ENCODE measurements around the gene ITM2B. TPM values are rescaled to one million over a fixed set of nuclear protein-coding genes. Genes with fewer than 3 reads are reported as not detected.

ITM2B gene
- total RNA-seq, 1 donor from 2014 or later, result 236 TPM

DNA sequence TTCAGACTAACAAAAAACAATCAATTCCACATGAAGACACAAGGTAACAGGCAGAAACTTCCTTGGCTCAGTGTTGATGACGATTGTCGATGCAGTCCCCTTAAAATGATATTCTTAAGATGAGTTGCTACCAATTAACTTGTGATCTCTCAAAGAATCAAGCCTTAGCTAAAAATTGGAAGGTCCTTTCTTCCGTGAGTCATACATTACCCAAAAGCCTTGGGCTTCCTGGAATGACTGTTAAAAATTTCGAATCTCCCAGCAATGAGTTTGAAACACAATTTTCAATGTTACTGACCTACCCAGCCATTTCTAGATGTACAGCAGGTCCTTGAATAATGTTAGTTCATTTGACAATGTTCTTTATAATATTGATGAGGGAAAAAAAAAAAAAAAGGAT, 42.5 kb downstream of the ITM2B start:
- no peaks in the 10 kb centered on the region for H3K27me3 Mint-ChIP-seq (ENCODE audit: unreplicated experiment)
- H3K27ac Mint-ChIP-seq (ENCODE audit: unreplicated experiment), result no peak overlapping the region
- H3K4me3 Mint-ChIP-seq (ENCODE audit: unreplicated experiment), result no peak overlapping the region
- TF ChIP-seq, protein P1, sequence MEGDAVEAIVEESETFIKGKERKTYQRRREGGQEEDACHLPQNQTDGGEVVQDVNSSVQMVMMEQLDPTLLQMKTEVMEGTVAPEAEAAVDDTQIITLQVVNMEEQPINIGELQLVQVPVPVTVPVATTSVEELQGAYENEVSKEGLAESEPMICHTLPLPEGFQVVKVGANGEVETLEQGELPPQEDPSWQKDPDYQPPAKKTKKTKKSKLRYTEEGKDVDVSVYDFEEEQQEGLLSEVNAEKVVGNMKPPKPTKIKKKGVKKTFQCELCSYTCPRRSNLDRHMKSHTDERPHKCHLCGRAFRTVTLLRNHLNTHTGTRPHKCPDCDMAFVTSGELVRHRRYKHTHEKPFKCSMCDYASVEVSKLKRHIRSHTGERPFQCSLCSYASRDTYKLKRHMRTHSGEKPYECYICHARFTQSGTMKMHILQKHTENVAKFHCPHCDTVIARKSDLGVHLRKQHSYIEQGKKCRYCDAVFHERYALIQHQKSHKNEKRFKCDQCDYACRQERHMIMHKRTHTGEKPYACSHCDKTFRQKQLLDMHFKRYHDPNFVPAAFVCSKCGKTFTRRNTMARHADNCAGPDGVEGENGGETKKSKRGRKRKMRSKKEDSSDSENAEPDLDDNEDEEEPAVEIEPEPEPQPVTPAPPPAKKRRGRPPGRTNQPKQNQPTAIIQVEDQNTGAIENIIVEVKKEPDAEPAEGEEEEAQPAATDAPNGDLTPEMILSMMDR (IDR thresholded peaks at IDR 0.05; ENCODE audit: partially characterized antibody, unreplicated experiment), result no peak
- no peaks in the 10 kb centered on the region for H3K4me1 Mint-ChIP-seq (ENCODE audit: low read depth, unreplicated experiment)
- no peaks in the 10 kb centered on the region for H3K36me3 Mint-ChIP-seq (ENCODE audit: unreplicated experiment)
- DNase-seq, result no peak
- no peaks in the 10 kb centered on the region for H3K9me3 Mint-ChIP-seq (ENCODE audit: unreplicated experiment)

DNA sequence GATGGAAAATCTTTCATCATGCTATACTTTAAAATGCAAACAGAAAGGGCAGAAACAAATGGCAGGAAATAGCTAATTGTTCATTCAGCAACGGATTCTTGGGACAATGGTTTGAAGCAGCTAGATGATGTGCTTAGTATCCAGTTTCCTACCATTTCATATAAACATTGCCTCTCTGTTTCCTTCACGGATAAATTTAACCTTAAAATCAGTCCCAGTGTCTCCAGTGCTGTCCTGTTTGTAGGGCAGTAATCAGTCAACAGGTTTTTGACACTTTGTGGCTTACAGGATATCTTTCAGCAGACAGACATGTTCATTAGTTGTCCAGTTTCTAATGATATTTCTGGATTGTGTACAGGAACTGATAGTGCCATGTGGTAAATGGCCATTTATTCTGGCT, 45.8 kb downstream of the ITM2B start:
- Mint-ChIP-seq H3K9me3 (ENCODE audit: unreplicated experiment) (no peaks in the 10 kb centered on the region), H3K27me3 (ENCODE audit: unreplicated experiment) (no peaks in the 10 kb centered on the region), H3K27ac (ENCODE audit: unreplicated experiment) (no peak overlapping the region), H3K36me3 (ENCODE audit: unreplicated experiment) (no peaks in the 10 kb centered on the region), H3K4me1 (ENCODE audit: low read depth, unreplicated experiment) (no peaks in the 10 kb centered on the region), H3K4me3 (ENCODE audit: unreplicated experiment) (no peak overlapping the region)
- DNase-seq, result no peak
- TF ChIP-seq, protein P1 (IDR thresholded peaks at IDR 0.05; ENCODE audit: partially characterized antibody, unreplicated experiment), result no peak

DNA sequence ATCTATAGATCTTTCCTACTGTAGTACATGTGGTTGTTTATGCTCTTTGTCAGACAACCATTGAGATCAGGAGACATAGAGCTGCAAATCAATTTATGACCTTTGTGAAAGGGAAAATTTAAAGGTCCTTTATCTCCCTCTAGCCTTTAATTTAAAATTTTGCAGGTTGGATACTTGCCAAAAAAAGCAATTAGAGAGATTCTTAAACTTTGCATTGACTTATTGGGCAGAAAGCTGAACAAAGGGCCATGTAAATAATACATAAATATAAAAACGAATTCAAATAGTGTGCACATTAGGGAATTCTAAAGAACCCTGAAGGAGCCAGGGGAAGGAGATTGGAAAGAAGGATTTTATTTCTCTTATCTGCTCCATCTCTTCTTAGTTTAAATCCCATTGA, 48.5 kb downstream of the ITM2B start:
- Mint-ChIP-seq H3K9me3 (ENCODE audit: unreplicated experiment) (no peaks in the 10 kb centered on the region), H3K4me1 (ENCODE audit: low read depth, unreplicated experiment) (no peaks in the 10 kb centered on the region), H3K27ac (ENCODE audit: unreplicated experiment) (no peak overlapping the region), H3K4me3 (ENCODE audit: unreplicated experiment) (no peak overlapping the region), H3K27me3 (ENCODE audit: unreplicated experiment) (no peaks in the 10 kb centered on the region), H3K36me3 (ENCODE audit: unreplicated experiment) (peaks cover 5% of the 10 kb centered on the region)
- TF ChIP-seq, protein P1 (IDR thresholded peaks at IDR 0.05; ENCODE audit: partially characterized antibody, unreplicated experiment), result no peak
- no peak for DNase-seq

DNA sequence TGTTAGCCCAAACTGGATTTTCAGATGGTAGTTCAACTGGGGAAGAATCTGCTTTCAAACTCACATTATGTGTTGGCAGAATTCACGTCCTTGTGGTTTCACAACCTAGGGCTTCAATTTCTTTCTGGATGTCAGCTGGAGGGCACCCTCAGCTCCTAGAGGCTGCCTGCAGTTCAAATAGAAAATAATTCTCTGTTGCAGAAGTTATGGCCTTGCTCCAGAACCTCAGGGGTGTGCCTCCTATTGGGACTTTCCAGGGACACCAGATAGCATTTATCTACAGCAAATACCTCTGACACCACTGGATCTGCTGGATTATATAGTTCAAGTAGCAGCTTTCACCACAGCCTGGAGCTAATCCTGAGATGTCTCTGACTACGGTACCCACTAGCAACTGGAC, 58.7 kb downstream of the ITM2B start:
- no peaks in the 10 kb centered on the region for H3K27me3 Mint-ChIP-seq (ENCODE audit: unreplicated experiment)

DNA sequence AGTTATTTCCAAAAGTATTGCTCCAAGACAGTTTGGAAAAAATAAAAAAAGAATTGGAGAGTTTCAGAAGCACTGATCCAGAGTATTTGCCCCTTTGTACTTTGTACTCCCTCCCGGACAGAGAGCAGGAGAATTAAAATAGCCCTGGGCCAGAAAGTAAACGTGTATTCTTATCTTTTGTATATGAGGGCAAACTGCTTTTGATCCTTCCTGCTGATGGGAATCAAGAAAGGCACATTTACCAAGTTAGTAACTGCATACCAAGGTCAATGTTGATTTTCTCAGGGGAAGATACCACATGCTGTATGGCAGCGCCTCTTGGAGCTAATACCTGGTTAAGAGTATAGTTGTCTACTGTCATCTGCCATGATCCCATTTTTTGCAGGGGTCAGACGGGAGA, 59.6 kb downstream of the ITM2B start:
- DNase-seq, result no peak
- Mint-ChIP-seq H3K4me1 (ENCODE audit: low read depth, unreplicated experiment) (no peaks in the 10 kb centered on the region), H3K27ac (ENCODE audit: unreplicated experiment) (no peak overlapping the region), H3K4me3 (ENCODE audit: unreplicated experiment) (no peak overlapping the region), H3K36me3 (ENCODE audit: unreplicated experiment) (no peaks in the 10 kb centered on the region), H3K9me3 (ENCODE audit: unreplicated experiment) (no peaks in the 10 kb centered on the region), H3K27me3 (ENCODE audit: unreplicated experiment) (no peaks in the 10 kb centered on the region)
- TF ChIP-seq, protein P1 (IDR thresholded peaks at IDR 0.05; ENCODE audit: partially characterized antibody, unreplicated experiment), result no peak

More for the DNA sequence above, 58.7 kb downstream of the ITM2B start:
- no peaks in the 10 kb centered on the region for H3K9me3 Mint-ChIP-seq (ENCODE audit: unreplicated experiment)
- H3K27ac Mint-ChIP-seq (ENCODE audit: unreplicated experiment), result no peak overlapping the region
- DNase-seq, result no peak
- no peaks in the 10 kb centered on the region for H3K36me3 Mint-ChIP-seq (ENCODE audit: unreplicated experiment)
- no peak overlapping the region for H3K4me3 Mint-ChIP-seq (ENCODE audit: unreplicated experiment)
- H3K4me1 Mint-ChIP-seq (ENCODE audit: low read depth, unreplicated experiment), result no peaks in the 10 kb centered on the region
- TF ChIP-seq, protein P1 (IDR thresholded peaks at IDR 0.05; ENCODE audit: partially characterized antibody, unreplicated experiment), result no peak
